Calu3 (cell line): ENCODE results near the gene SLC9A8. TPM values are rescaled to one million over a fixed set of nuclear protein-coding genes. Genes with fewer than 3 reads are reported as not detected.

Source experiments
- BruUV-seq: library from RNA; stranded (reverse); fragments of 400-500 nt; replicated peaks from 2 replicates; lab custom pipeline; 2021; lab: Mats Ljungman, UMichigan
- CTCF ChIA-PET: fragments of 300-600 bp; sonication (Branson Sonifier 250); formaldehyde crosslinking; loops from one replicate; lab custom pipeline; 2022; ENCODE audit warnings: antibody characterized with exemption; lab: Charles Lee
- DNase-seq: peaks from one replicate; pipeline ENCODE4 v3.0.0; 2022
- H3K27ac Mint-ChIP-seq: one replicate; pipeline ENCODE4 v1.8.0; 2022; ENCODE audit warnings: mixed read lengths; ENCODE audit not compliant: unreplicated experiment
- H3K27me3 Mint-ChIP-seq: one replicate; pipeline ENCODE4 v1.8.0; 2022; ENCODE audit warnings: mixed read lengths; ENCODE audit not compliant: unreplicated experiment
- H3K36me3 Mint-ChIP-seq: one replicate; pipeline ENCODE4 v1.8.0; 2022; ENCODE audit warnings: mild to moderate bottlenecking, moderate library complexity, mixed read lengths; ENCODE audit not compliant: insufficient read depth, unreplicated experiment
- H3K4me1 Mint-ChIP-seq: one replicate; pipeline ENCODE4 v1.8.0; 2022; ENCODE audit warnings: mild to moderate bottlenecking, low read depth, mixed read lengths; ENCODE audit not compliant: unreplicated experiment
- H3K4me3 Mint-ChIP-seq: one replicate; pipeline ENCODE4 v1.8.0; 2022; ENCODE audit warnings: mild to moderate bottlenecking, low read depth, moderate library complexity, mixed read lengths; ENCODE audit not compliant: unreplicated experiment
- H3K9me3 Mint-ChIP-seq: one replicate; pipeline ENCODE4 v1.8.0; 2022; ENCODE audit warnings: low read depth, mixed read lengths; ENCODE audit not compliant: unreplicated experiment
- intact Hi-C: fragments of 100-400 bp; cut with micrococcal nuclease; formaldehyde crosslinking; loops from one replicate; pipeline ENCODE4 v1.10.0; 2022; ENCODE audit not compliant: unreplicated experiment
- total RNA-seq: library from RNA; stranded (reverse); gene quantifications from 2 replicates; pipeline ENCODE4 v1.2.3, GENCODE V29; 2022
- TF ChIP-seq, protein P1 (sequence below): fragments of 200-600 bp; IDR thresholded peaks from one replicate; pipeline ENCODE4 v1.8.0; 2022; ENCODE audit warnings: antibody characterized with exemption; ENCODE audit not compliant: unreplicated experiment

Gene SLC9A8
- total RNA-seq, 1 experiment from 2014 or later = 30.0 TPM

DNA sequence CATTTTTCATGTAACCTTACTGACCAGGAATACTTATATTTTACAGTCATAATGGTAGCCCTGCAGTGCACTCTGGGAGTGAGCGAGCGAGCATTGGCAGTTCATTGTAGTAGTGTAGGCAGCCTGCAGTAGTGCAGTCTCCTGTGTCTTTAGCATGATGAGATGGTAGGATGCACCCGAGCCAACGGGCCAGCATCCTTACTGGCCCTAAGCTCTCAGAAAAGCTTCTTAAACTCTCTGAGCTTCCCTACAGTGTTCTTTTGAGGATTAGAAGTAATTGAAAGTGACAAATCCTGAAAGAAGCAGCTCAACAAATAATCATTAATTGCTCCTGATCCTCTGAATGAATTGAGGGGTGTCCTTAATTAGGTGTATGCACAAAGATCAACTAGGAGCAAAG lies 20.9 kb downstream of the SLC9A8 start:
- no peak overlapping the region for H3K4me3 Mint-ChIP-seq
- H3K9me3 Mint-ChIP-seq = peaks cover 2% of the 10 kb centered on the region
- intact Hi-C loops = no loop called here
- BruUV-seq = no TSS peak
- no peaks in the 10 kb centered on the region for H3K27me3 Mint-ChIP-seq
- no peak for DNase-seq
- TF ChIP-seq, protein P1, sequence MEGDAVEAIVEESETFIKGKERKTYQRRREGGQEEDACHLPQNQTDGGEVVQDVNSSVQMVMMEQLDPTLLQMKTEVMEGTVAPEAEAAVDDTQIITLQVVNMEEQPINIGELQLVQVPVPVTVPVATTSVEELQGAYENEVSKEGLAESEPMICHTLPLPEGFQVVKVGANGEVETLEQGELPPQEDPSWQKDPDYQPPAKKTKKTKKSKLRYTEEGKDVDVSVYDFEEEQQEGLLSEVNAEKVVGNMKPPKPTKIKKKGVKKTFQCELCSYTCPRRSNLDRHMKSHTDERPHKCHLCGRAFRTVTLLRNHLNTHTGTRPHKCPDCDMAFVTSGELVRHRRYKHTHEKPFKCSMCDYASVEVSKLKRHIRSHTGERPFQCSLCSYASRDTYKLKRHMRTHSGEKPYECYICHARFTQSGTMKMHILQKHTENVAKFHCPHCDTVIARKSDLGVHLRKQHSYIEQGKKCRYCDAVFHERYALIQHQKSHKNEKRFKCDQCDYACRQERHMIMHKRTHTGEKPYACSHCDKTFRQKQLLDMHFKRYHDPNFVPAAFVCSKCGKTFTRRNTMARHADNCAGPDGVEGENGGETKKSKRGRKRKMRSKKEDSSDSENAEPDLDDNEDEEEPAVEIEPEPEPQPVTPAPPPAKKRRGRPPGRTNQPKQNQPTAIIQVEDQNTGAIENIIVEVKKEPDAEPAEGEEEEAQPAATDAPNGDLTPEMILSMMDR = no peak
- CTCF ChIA-PET = no interaction called here
- H3K4me1 Mint-ChIP-seq = no peaks in the 10 kb centered on the region
- H3K27ac Mint-ChIP-seq = no peak overlapping the region
- peaks cover 21% of the 10 kb centered on the region for H3K36me3 Mint-ChIP-seq

- peaks cover 21% of the 10 kb centered on the region for H3K36me3 Mint-ChIP-seq
- BruUV-seq = no TSS peak
- H3K4me1 Mint-ChIP-seq = no peaks in the 10 kb centered on the region
- no peak overlapping the region for H3K4me3 Mint-ChIP-seq
- no peak for DNase-seq
- intact Hi-C loops = no loop called here
- CTCF ChIA-PET = interaction anchor here (0.6 kb wide), 1 partner anchor 211 kb away, joined by 3 read pairs; no protein-coding TSS in a partner anchor
- no peak overlapping the region for H3K27ac Mint-ChIP-seq
- TF ChIP-seq, protein P1 = no peak
- H3K9me3 Mint-ChIP-seq = peaks cover 2% of the 10 kb centered on the region
- H3K27me3 Mint-ChIP-seq = no peaks in the 10 kb centered on the region
Measured at GRCh38 chr20:49835031-49835430, 22.4 kb downstream of the SLC9A8 start.

DNA sequence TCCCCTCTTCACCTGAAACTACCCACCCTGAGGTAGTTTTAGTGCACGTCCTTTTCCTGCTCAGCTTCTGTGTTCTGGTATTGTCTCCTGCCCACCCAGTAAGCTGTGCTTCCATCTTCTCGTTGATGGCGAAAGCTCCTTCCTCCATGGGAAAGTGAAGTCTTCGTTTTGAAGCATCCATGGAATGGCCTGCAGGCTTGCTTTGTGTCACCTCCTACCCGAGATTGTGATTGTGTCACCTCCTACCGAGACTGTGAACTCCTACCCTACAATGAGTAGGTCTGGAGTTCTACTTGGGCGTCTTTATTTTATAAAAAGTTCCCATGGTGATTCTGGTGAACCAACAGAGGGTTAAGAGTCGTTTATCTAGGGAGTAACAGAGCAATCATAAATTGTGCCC lies 25.9 kb downstream of the SLC9A8 start:
- intact Hi-C loops = no loop called here
- Mint-ChIP-seq H3K36me3 (peaks cover 16% of the 10 kb centered on the region), H3K4me1 (no peaks in the 10 kb centered on the region), H3K27ac (no peak overlapping the region), H3K27me3 (no peaks in the 10 kb centered on the region), H3K4me3 (no peak overlapping the region), H3K9me3 (peaks cover 2% of the 10 kb centered on the region)
- no TSS peak for BruUV-seq
- TF ChIP-seq, protein P1 = no peak
- DNase-seq = no peak
- CTCF ChIA-PET = interaction anchor here (0.6 to 0.7 kb wide), 2 partner anchors 147 to 1924 kb away, joined by 3 to 8 read pairs; no protein-coding TSS in a partner anchor

- H3K27ac Mint-ChIP-seq = no peak overlapping the region
- BruUV-seq = no TSS peak
- H3K36me3 Mint-ChIP-seq = peaks cover 5% of the 10 kb centered on the region
- DNase-seq = no peak
- H3K9me3 Mint-ChIP-seq = no peaks in the 10 kb centered on the region
- TF ChIP-seq, protein P1 = no peak
- no peaks in the 10 kb centered on the region for H3K4me1 Mint-ChIP-seq
- no peaks in the 10 kb centered on the region for H3K27me3 Mint-ChIP-seq
- H3K4me3 Mint-ChIP-seq = no peak overlapping the region
- intact Hi-C loops = no loop called here
- CTCF ChIA-PET = no interaction called here
Measured at GRCh38 chr20:49843139-49843538, 30.5 kb downstream of the SLC9A8 start.
